Natural killer cell (primary cell): ENCODE data around the gene KRT6C. TPM values are rescaled to one million over a fixed set of nuclear protein-coding genes. Genes with fewer than 3 reads are reported as not detected.

Experiments used
- ATAC-seq, 3 donors: fragments of 150-1000 bp in 2 of 3; fragments of 200-7000 bp in 1 of 3; cut with Tn5 transposase; 1 replicate in 1 of 3; 2 replicates in 2 of 3; pipeline ENCODE4 v1.10.0; 2021; ENCODE audit warnings: mild to moderate bottlenecking in 2 of 3, moderate library complexity in 2 of 3
- DNase-seq, 2 donors: peaks; one replicate each; pipeline versions ENCODE4 v3.0.0 to v3.0.0-alpha.2; 2013 to 2021; ENCODE audit warnings: mixed read lengths in 1 of 2
- H3K27ac ChIP-seq: one replicate; pipeline ENCODE4 v1.5.1; 2013; ENCODE audit warnings: mild to moderate bottlenecking, low read length
- H3K27me3 ChIP-seq: one replicate; pipeline ENCODE4 v1.6.1; 2013; ENCODE audit warnings: low read length; ENCODE audit not compliant: control insufficient read depth, insufficient read depth
- H3K36me3 ChIP-seq: one replicate; pipeline ENCODE4 v1.6.1; 2013; ENCODE audit warnings: low read length; ENCODE audit not compliant: control insufficient read depth, insufficient read depth
- H3K4me1 ChIP-seq: one replicate; pipeline ENCODE4 v1.6.1; 2013; ENCODE audit warnings: low read length; ENCODE audit not compliant: control insufficient read depth, insufficient read depth
- H3K4me3 ChIP-seq: one replicate; pipeline ENCODE4 v1.5.1; 2013; ENCODE audit warnings: low read length
- H3K9me3 ChIP-seq: one replicate; pipeline ENCODE4 v1.6.1; 2013; ENCODE audit warnings: low read length; ENCODE audit not compliant: control insufficient read depth, insufficient read depth
- H3K27ac Mint-ChIP-seq, 2 donors: one replicate each; pipeline ENCODE4 v1.8.0; 2022; ENCODE audit warnings: mild to moderate bottlenecking in 2 of 2, mixed read lengths in 2 of 2, moderate library complexity in 1 of 2
- H3K27me3 Mint-ChIP-seq, 2 donors: one replicate each; pipeline ENCODE4 v1.8.0; 2022; ENCODE audit warnings: low read depth in 2 of 2, mixed read lengths in 2 of 2
- H3K36me3 Mint-ChIP-seq: one replicate; pipeline ENCODE4 v1.8.0; 2022; ENCODE audit warnings: mixed read lengths
- H3K4me1 Mint-ChIP-seq, 2 donors: one replicate each; pipeline ENCODE4 v1.8.0; 2022; ENCODE audit warnings: mixed read lengths in 2 of 2
- H3K4me3 Mint-ChIP-seq: one replicate; pipeline ENCODE4 v1.8.0; 2022; ENCODE audit warnings: mild to moderate bottlenecking, moderate library complexity, mixed read lengths
- H3K9me3 Mint-ChIP-seq, 2 donors: one replicate each; pipeline ENCODE4 v1.8.0; 2022; ENCODE audit warnings: mixed read lengths in 2 of 2
- WGBS: methylation state at CpG from one replicate; pipeline ENCODE4 v1.1.7; 2013; ENCODE audit warnings: missing lambda C conversion rate; ENCODE audit not compliant: insufficient coverage; 5-methylcytosine and 5-hydroxymethylcytosine counted together
- intact Hi-C: fragments of 100-400 bp; cut with micrococcal nuclease; formaldehyde crosslinking; loops from one replicate; pipeline ENCODE4 v1.14.2; 2022
- total RNA-seq, 4 donors: library from RNA; stranded (reverse); fragments of 120-200 nt in 1 of 4; gene quantifications; one replicate each; pipeline versions ENCODE4 v1.2.3 to v1.2.4, GENCODE V29; 2013 to 2022
- TF ChIP-seq, protein P1 (sequence below): fragments of 200-600 bp; IDR thresholded peaks from one replicate; pipeline ENCODE4 v1.8.0; 2022; ENCODE audit warnings: antibody characterized with exemption

The KRT6C gene
- total RNA-seq, 3 donors from 2014 or later (not counting 1 experiment from before 2014, with no cell fraction given): not detected

DNA sequence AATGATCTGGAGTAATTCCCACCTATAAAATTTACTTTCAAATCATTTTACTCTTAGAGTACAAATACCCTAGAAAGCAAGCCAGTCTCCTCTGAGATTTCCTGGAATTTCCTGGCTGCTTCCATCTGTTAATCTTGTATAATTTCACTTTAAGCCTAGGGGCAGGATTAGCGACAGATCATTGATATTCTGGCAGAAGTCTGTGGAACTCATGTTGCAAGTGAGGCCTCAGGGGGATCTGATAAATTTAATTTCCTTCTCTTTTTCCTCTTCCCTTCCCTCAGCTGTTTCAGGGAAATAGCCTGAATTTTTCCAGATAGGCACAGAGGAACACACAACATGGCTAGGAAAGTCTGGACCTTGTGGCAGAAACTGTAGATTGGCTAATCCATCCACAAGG is 25.3 kb upstream of the KRT6C start:
- Histone ChIP-seq H3K4me1 (no peaks in the 10 kb centered on the region), H3K4me3 (no peak overlapping the region), H3K27me3 (no peaks in the 10 kb centered on the region), H3K36me3 (no peaks in the 10 kb centered on the region), H3K27ac (no peak overlapping the region), H3K9me3 (no peaks in the 10 kb centered on the region)
- TF ChIP-seq, protein P1, sequence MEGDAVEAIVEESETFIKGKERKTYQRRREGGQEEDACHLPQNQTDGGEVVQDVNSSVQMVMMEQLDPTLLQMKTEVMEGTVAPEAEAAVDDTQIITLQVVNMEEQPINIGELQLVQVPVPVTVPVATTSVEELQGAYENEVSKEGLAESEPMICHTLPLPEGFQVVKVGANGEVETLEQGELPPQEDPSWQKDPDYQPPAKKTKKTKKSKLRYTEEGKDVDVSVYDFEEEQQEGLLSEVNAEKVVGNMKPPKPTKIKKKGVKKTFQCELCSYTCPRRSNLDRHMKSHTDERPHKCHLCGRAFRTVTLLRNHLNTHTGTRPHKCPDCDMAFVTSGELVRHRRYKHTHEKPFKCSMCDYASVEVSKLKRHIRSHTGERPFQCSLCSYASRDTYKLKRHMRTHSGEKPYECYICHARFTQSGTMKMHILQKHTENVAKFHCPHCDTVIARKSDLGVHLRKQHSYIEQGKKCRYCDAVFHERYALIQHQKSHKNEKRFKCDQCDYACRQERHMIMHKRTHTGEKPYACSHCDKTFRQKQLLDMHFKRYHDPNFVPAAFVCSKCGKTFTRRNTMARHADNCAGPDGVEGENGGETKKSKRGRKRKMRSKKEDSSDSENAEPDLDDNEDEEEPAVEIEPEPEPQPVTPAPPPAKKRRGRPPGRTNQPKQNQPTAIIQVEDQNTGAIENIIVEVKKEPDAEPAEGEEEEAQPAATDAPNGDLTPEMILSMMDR: no peak
- ATAC-seq: no peak
- H3K36me3 Mint-ChIP-seq: peaks cover 5% of the 10 kb centered on the region
- WGBS: 100% methylated on average over 1 of the region's 1 CpG
- H3K4me1 Mint-ChIP-seq: peaks cover 0 to 6% of the 10 kb centered on the region in 2 donors
- intact Hi-C loops: no loop called here
- H3K9me3 Mint-ChIP-seq: no peaks in the 10 kb centered on the region
- DNase-seq: no peak
- H3K27ac Mint-ChIP-seq: no peak overlapping the region
- peaks cover 22 to 24% of the 10 kb centered on the region in 2 donors for H3K27me3 Mint-ChIP-seq
- no peak overlapping the region for H3K4me3 Mint-ChIP-seq

DNA sequence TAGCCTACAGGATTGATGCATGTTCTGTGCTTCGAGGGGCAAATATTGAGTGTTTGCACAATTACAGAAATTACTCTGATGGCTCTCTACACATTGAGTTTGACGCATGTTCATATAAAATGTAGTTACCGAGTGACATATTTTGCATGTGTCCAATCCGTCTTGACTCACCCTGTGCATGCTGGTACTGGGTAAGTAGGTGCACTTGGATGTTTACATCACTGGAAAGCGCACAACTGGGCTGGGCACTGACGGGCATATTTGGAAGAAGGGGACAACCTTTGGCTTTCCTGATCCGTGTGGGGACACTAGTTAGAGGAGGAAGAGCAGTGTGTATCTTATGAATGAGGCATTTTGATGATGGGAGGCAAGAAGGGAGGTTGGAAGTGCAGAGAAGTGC is 24.4 kb upstream of the KRT6C start:
- 89% methylated on average over 7 of the region's 7 CpGs for WGBS
- no peaks in the 10 kb centered on the region for H3K9me3 ChIP-seq
- ATAC-seq: no peak

DNA sequence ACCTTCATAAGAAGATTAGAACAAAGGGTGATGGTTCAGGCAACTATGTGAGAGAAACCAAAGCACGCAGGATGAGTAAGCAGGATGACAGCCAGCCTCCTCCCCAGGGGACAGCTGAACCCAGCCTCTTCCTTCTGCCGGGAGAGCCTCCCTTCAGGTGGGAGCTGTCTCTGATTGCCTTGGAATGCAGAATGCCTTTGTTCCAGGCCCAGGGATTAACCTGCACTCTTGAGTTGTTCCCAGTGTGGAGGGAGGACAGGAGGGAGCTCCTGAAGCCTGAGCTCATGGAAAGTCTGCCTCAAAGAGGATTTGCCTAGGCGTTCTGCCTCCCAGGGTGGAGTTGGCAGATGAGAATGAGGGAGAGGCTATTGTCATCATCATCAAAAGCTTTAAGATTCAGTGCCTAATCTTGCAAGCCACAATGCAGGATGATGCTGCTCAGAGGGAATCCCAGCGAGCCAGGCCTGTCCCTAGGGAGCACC is 23.0 kb upstream of the KRT6C start:
- Mint-ChIP-seq H3K36me3 (no peaks in the 10 kb centered on the region), H3K4me1 (peaks cover 0 to 6% of the 10 kb centered on the region in 2 donors), H3K27ac (no peak overlapping the region), H3K27me3 (peaks cover 26 to 34% of the 10 kb centered on the region in 2 donors), H3K9me3 (no peaks in the 10 kb centered on the region), H3K4me3 (no peak overlapping the region)
- Histone ChIP-seq H3K4me1 (no peaks in the 10 kb centered on the region), H3K27ac (no peak overlapping the region), H3K27me3 (peaks cover 2% of the 10 kb centered on the region), H3K36me3 (no peaks in the 10 kb centered on the region), H3K4me3 (no peak overlapping the region), H3K9me3 (no peaks in the 10 kb centered on the region)
- intact Hi-C loops: no loop called here
- DNase-seq (no peak), ATAC-seq (no peak)
- TF ChIP-seq, protein P1: no peak
- 66% methylated on average over 4 of the region's 4 CpGs for WGBS

More for the DNA sequence above, 24.4 kb upstream of the KRT6C start:
- Histone ChIP-seq H3K4me3 (no peak overlapping the region), H3K36me3 (no peaks in the 10 kb centered on the region), H3K27me3 (no peaks in the 10 kb centered on the region), H3K4me1 (no peaks in the 10 kb centered on the region), H3K27ac (no peak overlapping the region)
- Mint-ChIP-seq H3K36me3 (peaks cover 5% of the 10 kb centered on the region), H3K27ac (no peak overlapping the region), H3K4me3 (no peak overlapping the region), H3K27me3 (peaks cover 23 to 34% of the 10 kb centered on the region in 2 donors), H3K4me1 (peaks cover 0 to 6% of the 10 kb centered on the region in 2 donors), H3K9me3 (no peaks in the 10 kb centered on the region)
- intact Hi-C loops: no loop called here
- no peak for DNase-seq
- TF ChIP-seq, protein P1: no peak

DNA sequence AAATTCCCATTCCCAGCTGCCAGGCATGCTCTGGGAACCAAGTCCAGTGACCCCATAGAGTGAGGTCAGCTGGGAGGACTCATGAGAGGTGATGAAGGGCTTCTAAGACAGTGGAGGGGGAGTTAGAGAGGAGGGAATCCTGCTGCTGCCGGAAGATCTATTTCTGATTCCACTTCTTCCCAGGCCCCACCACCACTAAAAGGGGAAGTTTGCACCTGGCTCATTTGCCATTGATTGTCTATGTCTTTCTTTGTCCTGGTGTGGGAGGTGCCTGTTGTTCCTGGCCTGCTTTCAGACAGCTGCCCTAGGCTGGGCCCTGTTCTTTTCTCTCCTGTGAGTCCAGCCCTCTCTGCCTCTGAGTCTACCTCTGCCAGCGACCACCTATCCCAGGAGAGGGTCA is 22.4 kb upstream of the KRT6C start:
- Histone ChIP-seq H3K9me3 (no peaks in the 10 kb centered on the region), H3K27ac (no peak overlapping the region), H3K4me3 (no peak overlapping the region), H3K4me1 (no peaks in the 10 kb centered on the region), H3K36me3 (no peaks in the 10 kb centered on the region), H3K27me3 (peaks cover 2% of the 10 kb centered on the region)
- no peaks in the 10 kb centered on the region for H3K9me3 Mint-ChIP-seq
- ATAC-seq (no peak), DNase-seq (no peak)
- peaks cover 31 to 38% of the 10 kb centered on the region in 2 donors for H3K27me3 Mint-ChIP-seq
- intact Hi-C loops: no loop called here
- TF ChIP-seq, protein P1: no peak
- no peaks in the 10 kb centered on the region for H3K36me3 Mint-ChIP-seq
- H3K27ac Mint-ChIP-seq: no peak overlapping the region
- H3K4me1 Mint-ChIP-seq: peaks cover 0 to 6% of the 10 kb centered on the region in 2 donors
- whole genome bisulfite sequencing: 39% methylated on average over 1 of the region's 2 CpGs
- H3K4me3 Mint-ChIP-seq: no peak overlapping the region
